Measurements from ENCODE around the gene FAM174C. TPM values are rescaled to one million over a fixed set of nuclear protein-coding genes. Genes with fewer than 3 reads are reported as not detected.

Gene FAM174C
- total and polyA plus RNA-seq, 10 of the 15 experiments (the other 5 are each of a cell fraction or from before 2014, with no cell fraction given), result 0.89 to 94.6 (median 43.6) TPM

DNA sequence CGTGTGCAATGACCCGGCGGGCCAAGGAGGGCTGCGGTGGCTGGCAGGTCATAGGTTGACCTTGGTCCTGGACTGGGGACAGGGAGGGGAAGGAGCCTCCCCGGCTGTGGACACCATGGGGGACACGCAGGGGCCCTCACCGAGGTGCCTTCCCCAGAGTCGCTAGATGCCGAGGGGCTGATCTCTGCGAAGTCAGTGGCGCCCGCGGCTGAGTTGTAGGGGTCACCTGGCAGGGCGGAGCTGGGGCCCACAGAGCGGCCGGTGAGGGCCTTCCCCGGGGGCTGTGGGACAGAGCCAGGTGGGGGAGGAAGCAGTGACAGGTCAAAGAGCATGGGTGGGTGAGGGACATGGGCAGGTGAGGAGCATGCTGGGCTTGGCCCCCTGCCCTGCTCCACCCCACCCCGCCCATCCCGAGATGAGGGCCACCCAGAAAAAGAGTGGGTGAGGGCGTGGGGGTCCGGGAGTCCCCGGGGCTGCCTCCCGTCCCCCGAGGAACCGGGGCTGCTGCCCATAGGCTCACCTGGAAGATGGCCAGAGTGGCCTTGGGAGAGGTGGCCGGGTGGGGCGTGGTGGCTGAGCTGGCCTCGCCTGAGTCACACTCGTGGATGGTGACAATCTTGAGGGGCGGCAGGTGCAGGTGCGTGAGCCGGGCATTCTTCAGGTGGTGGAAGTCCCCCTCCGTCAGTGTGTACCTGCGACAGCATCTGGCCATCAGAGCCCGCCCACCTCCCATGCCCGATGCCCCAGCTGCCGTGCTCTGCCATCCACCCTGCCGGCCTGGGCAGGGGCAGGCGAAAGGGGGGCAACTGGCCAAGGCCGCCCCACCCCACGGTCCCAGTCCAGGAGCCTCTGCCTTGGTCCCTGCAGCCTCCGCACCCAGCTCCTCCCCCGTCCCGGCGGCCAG lies 41.0 kb upstream of the FAM174C start (continued):
- no peak for TF ChIP-seq SRF (IDR thresholded peaks at IDR 0.05; ENCODE audit: low read depth in 2 of 2, low read length in 2 of 2)
- TF ChIP-seq, protein P1, sequence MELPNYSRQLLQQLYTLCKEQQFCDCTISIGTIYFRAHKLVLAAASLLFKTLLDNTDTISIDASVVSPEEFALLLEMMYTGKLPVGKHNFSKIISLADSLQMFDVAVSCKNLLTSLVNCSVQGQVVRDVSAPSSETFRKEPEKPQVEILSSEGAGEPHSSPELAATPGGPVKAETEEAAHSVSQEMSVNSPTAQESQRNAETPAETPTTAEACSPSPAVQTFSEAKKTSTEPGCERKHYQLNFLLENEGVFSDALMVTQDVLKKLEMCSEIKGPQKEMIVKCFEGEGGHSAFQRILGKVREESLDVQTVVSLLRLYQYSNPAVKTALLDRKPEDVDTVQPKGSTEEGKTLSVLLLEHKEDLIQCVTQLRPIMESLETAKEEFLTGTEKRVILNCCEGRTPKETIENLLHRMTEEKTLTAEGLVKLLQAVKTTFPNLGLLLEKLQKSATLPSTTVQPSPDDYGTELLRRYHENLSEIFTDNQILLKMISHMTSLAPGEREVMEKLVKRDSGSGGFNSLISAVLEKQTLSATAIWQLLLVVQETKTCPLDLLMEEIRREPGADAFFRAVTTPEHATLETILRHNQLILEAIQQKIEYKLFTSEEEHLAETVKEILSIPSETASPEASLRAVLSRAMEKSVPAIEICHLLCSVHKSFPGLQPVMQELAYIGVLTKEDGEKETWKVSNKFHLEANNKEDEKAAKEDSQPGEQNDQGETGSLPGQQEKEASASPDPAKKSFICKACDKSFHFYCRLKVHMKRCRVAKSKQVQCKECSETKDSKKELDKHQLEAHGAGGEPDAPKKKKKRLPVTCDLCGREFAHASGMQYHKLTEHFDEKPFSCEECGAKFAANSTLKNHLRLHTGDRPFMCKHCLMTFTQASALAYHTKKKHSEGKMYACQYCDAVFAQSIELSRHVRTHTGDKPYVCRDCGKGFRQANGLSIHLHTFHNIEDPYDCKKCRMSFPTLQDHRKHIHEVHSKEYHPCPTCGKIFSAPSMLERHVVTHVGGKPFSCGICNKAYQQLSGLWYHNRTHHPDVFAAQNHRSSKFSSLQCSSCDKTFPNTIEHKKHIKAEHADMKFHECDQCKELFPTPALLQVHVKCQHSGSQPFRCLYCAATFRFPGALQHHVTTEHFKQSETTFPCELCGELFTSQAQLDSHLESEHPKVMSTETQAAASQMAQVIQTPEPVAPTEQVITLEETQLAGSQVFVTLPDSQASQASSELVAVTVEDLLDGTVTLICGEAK (IDR thresholded peaks at IDR 0.05; ENCODE audit: borderline replicate concordance), result no peak

GRCh38 chr19:1234955-1235380 lies 40.4 kb upstream of the FAM174C start:
- Histone ChIP-seq H3K4me3 (no peak overlapping the region), H3K4me1 (ENCODE audit: control insufficient read depth, insufficient read depth, low read length) (no peaks in the 10 kb centered on the region), H3K9ac (ENCODE audit: control insufficient read depth, insufficient read depth, low read length) (no peak overlapping the region), H3K79me2 (ENCODE audit: control insufficient read depth, insufficient read depth, low read length) (no peaks in the 10 kb centered on the region), H3K27me3 (replicated peaks in 1 of 2; ENCODE audit: control insufficient read depth in 2 of 2, insufficient read depth in 2 of 2, low read length in 1 of 2) (peaks cover 0 to 10% of the 10 kb centered on the region in 2 experiments; a peak in 3 of 4 replicates), H4K20me1 (ENCODE audit: control insufficient read depth, insufficient read depth) (no peaks in the 10 kb centered on the region), H2AFZ (ENCODE audit: control insufficient read depth, low read depth, low read length) (no peak overlapping the region), H3K9me3 (replicated peaks; ENCODE audit: control insufficient read depth, insufficient read depth, low read length) (no peaks in the 10 kb centered on the region; the same call in 2 of the 3 replicates), H3K27ac (ENCODE audit: control insufficient read depth, insufficient read depth) (no peak overlapping the region), H3K36me3 (ENCODE audit: control insufficient read depth in 2 of 2, insufficient read depth in 2 of 2, low read length in 1 of 2) (no peaks in the 10 kb centered on the region), H3K4me2 (ENCODE audit: control insufficient read depth, insufficient read depth) (no peak overlapping the region)
- RAD21 ChIA-PET (ENCODE audit: unreplicated experiment), result no interaction called here
- SMC1A ChIA-PET (ENCODE audit: uncharacterized antibody, unreplicated experiment), result no interaction called here
- CTCF ChIA-PET, result no interaction called here
- ATAC-seq, result no peak
- BruUV-seq (replicated peaks), result no TSS peak
- POLR2A ChIA-PET, result no interaction called here
- FAIRE-seq, result no peak
- 69% methylated on average over 42 of the region's 43 CpGs for WGBS (ENCODE audit: insufficient coverage, insufficient replicate concordance, low lambda C conversion rate, missing lambda C conversion rate)
- no peak for DNase-seq (ENCODE audit: low read depth, low spot score)
- intact Hi-C loops (cut with micrococcal nuclease; ENCODE audit: unreplicated experiment) (no loop called here), in situ Hi-C loops (cut with MboI) (no loop called here)
- TF ChIP-seq NR2F1 (conservative IDR thresholded peaks at IDR 0.05), result no peak
- TF ChIP-seq MYB (IDR thresholded peaks at IDR 0.05; ENCODE audit: borderline replicate concordance, low read depth, low read length), result no peak
- no peak for TF ChIP-seq ZNF592 (IDR thresholded peaks at IDR 0.05)
- no peak for TF ChIP-seq TCF7 (IDR thresholded peaks at IDR 0.05; ENCODE audit: borderline replicate concordance)
- no peak for TF ChIP-seq PAX5 (IDR thresholded peaks at IDR 0.05; ENCODE audit: borderline replicate concordance, low read depth, low read length)
- no peak for TF ChIP-seq HCFC1 (IDR thresholded peaks at IDR 0.05; ENCODE audit: low read length)
- no peak for TF ChIP-seq SIN3A (IDR thresholded peaks at IDR 0.05; ENCODE audit: low read depth, low read length)
- no peak for TF ChIP-seq IRF4 (IDR thresholded peaks at IDR 0.05; ENCODE audit: low read depth, low read length)
- no peak for TF ChIP-seq CEBPB (IDR thresholded peaks at IDR 0.05; ENCODE audit: borderline replicate concordance in 1 of 2, low read depth in 2 of 2, low read length in 2 of 2)
- no peak for TF ChIP-seq MEF2B (IDR thresholded peaks at IDR 0.05; ENCODE audit: partially characterized antibody, poor library complexity, severe bottlenecking)
- no peak for TF ChIP-seq POU2F2 (IDR thresholded peaks at IDR 0.05; ENCODE audit: borderline replicate concordance, low read depth, low read length)

Measured in GM12878 (cell line).